GM23338 (cell line): ENCODE measurements around the gene ASZ1. TPM values are rescaled to one million over a fixed set of nuclear protein-coding genes. Genes with fewer than 3 reads are reported as not detected.

Source experiments
- ATAC-seq: fragments of 200-7000 bp; cut with Tn5 transposase; 3 replicates; pipeline ENCODE4 v1.9.1; 2020
- DNase-seq: peaks from one replicate; pipeline ENCODE4 v3.0.0-alpha.2; 2015; ENCODE audit warnings: low spot score
- H2AFZ ChIP-seq: fragments of 200-600 bp; sonication (generic); 2 replicates; pipeline ENCODE4 v1.8.0; 2016; ENCODE audit warnings: antibody characterized with exemption, mild to moderate bottlenecking, moderate library complexity
- H3F3A ChIP-seq: fragments of 200-600 bp; sonication (generic); replicated peaks from 2 replicates; pipeline ENCODE4 v1.8.0; 2017; ENCODE audit warnings: antibody characterized with exemption, mixed run types, low read depth
- H3K27ac ChIP-seq: fragments of 200-600 bp; sonication (generic); 2 replicates; pipeline ENCODE4 v1.6.1; 2016; ENCODE audit warnings: low read depth
- H3K27me3 ChIP-seq: fragments of 200-600 bp; sonication (generic); 2 replicates; pipeline ENCODE4 v1.8.0; 2016; ENCODE audit warnings: mild to moderate bottlenecking, mixed run types, moderate library complexity; ENCODE audit not compliant: insufficient read depth
- H3K36me3 ChIP-seq: fragments of 200-600 bp; sonication (generic); 2 replicates; pipeline ENCODE4 v1.8.0; 2016; ENCODE audit warnings: mild to moderate bottlenecking; ENCODE audit not compliant: insufficient read depth
- H3K4me1 ChIP-seq: fragments of 200-600 bp; sonication (generic); 2 replicates; pipeline ENCODE4 v1.8.0; 2016; ENCODE audit warnings: mild to moderate bottlenecking, moderate library complexity; ENCODE audit not compliant: insufficient read depth
- H3K4me2 ChIP-seq: fragments of 200-600 bp; sonication (generic); 2 replicates; pipeline ENCODE4 v1.7.1; 2017; ENCODE audit warnings: mixed run types
- H3K4me3 ChIP-seq: fragments of 200-600 bp; sonication (generic); 2 replicates; pipeline ENCODE4 v1.6.1; 2016; ENCODE audit warnings: mixed run types
- H3K79me2 ChIP-seq: fragments of 200-600 bp; sonication (generic); replicated peaks from 2 replicates; pipeline ENCODE4 v1.8.0; 2017; ENCODE audit warnings: mild to moderate bottlenecking; ENCODE audit not compliant: insufficient read depth
- H3K9me2 ChIP-seq: fragments of 200-600 bp; sonication (generic); 2 replicates; pipeline ENCODE4 v1.8.0; 2017; ENCODE audit not compliant: insufficient read depth
- H4K20me1 ChIP-seq: fragments of 200-600 bp; sonication (generic); replicated peaks from 2 replicates; pipeline ENCODE4 v1.8.0; 2017; ENCODE audit warnings: mild to moderate bottlenecking; ENCODE audit not compliant: insufficient read depth
- H3K27ac Mint-ChIP-seq: 2 replicates; pipeline ENCODE4 v1.8.0; 2020; ENCODE audit warnings: inconsistent platforms, mild to moderate bottlenecking, moderate library complexity, mixed read lengths
- H3K27me3 Mint-ChIP-seq: 3 replicates; pipeline ENCODE4 v1.8.0; 2022; ENCODE audit warnings: low read depth, mild to moderate bottlenecking, moderate library complexity, mixed read lengths, inconsistent platforms; ENCODE audit not compliant: insufficient read depth, poor library complexity
- H3K36me3 Mint-ChIP-seq: 3 replicates; pipeline ENCODE4 v1.8.0; 2021; ENCODE audit warnings: low read depth, mild to moderate bottlenecking, inconsistent platforms, moderate library complexity, mixed read lengths
- H3K4me1 Mint-ChIP-seq: 3 replicates; pipeline ENCODE4 v1.8.0; 2020; ENCODE audit warnings: mild to moderate bottlenecking, inconsistent platforms, mixed read lengths
- H3K4me3 Mint-ChIP-seq: 3 replicates; pipeline ENCODE4 v1.8.0; 2021; ENCODE audit warnings: moderate library complexity, mild to moderate bottlenecking, inconsistent platforms, mixed read lengths
- H3K9me3 Mint-ChIP-seq: 3 replicates; pipeline ENCODE4 v1.8.0; 2020; ENCODE audit warnings: moderate library complexity, mild to moderate bottlenecking, inconsistent platforms, mixed read lengths
- CREB1 ChIP-seq: fragments of 250-450 bp; sonication (Bioruptor Pico); IDR thresholded peaks from 2 replicates; pipeline ENCODE4 v1.5.0; 2020; ENCODE audit warnings: low read depth, mild to moderate bottlenecking, moderate library complexity
- CTCF ChIP-seq, 2 experiments: fragments of 200-600 bp in 1 of 2; sonication (generic) in 1 of 2; conservative IDR thresholded peaks; 2 replicates each; pipeline versions ENCODE4 v1.5.1 to v1.6.1; 2016 to 2017; ENCODE audit warnings: antibody characterized with exemption in 2 of 2, low read depth in 2 of 2, mild to moderate bottlenecking in 2 of 2, moderate library complexity in 1 of 2
- EZH2 ChIP-seq: fragments of 200-600 bp; sonication (generic); IDR thresholded peaks from one replicate; pipeline ENCODE4 v1.8.0; 2017; ENCODE audit warnings: antibody characterized with exemption, mild to moderate bottlenecking, low read depth; ENCODE audit not compliant: unreplicated experiment
- EZH2phosphoT487 ChIP-seq: fragments of 200-600 bp; sonication (generic); IDR thresholded peaks from one replicate; pipeline ENCODE4 v1.8.1; 2018; ENCODE audit warnings: antibody characterized with exemption; ENCODE audit not compliant: unreplicated experiment
- NANOG ChIP-seq: IDR thresholded peaks from 2 replicates; pipeline ENCODE4 v1.6.1; 2016; ENCODE audit warnings: antibody characterized with exemption, borderline replicate concordance
- POLR2AphosphoS5 ChIP-seq: IDR thresholded peaks from 2 replicates; pipeline ENCODE4 v1.6.1; 2016; ENCODE audit warnings: antibody characterized with exemption, low read depth
- REST ChIP-seq: IDR thresholded peaks from one replicate; pipeline ENCODE4 v1.6.1; 2018; ENCODE audit warnings: antibody characterized with exemption; ENCODE audit not compliant: unreplicated experiment
- ZNF114 ChIP-seq: fragments of 250-450 bp; sonication (Bioruptor Pico); IDR thresholded peaks from 2 replicates; pipeline ENCODE4 v1.5.0; 2020; ENCODE audit warnings: mild to moderate bottlenecking, moderate library complexity
- ZNF331 ChIP-seq: fragments of 250-450 bp; sonication (Bioruptor Pico); IDR thresholded peaks from 2 replicates; pipeline ENCODE4 v1.5.0; 2020; ENCODE audit warnings: low read depth, mild to moderate bottlenecking, moderate library complexity
- ZNF462 ChIP-seq: fragments of 250-450 bp; sonication (Bioruptor Pico); IDR thresholded peaks from 2 replicates; pipeline ENCODE4 v1.5.0; 2020; ENCODE audit warnings: mild to moderate bottlenecking, moderate library complexity
- polyA plus RNA-seq: library from polyadenylated mRNA; unstranded; fragments of >200 nt; fragmentation: Nextera tagmentation; extraction: Ambion mirVana; gene quantifications from 2 replicates; pipeline ENCODE4 v1.2.1, GENCODE V29; 2016
- total RNA-seq: library from RNA; depleted of rRNA; stranded (reverse); fragments of >200 nt; shearing (Covaris generic); gene quantifications from 2 replicates; pipeline ENCODE4 v1.2.3, GENCODE V29; 2014

ASZ1 gene
- total and polyA plus RNA-seq, 2 experiments from 2014 or later, result not detected

- Histone ChIP-seq H2AFZ (no peak overlapping the region), H3K4me1 (no peaks in the 10 kb centered on the region), H3K4me2 (no peak overlapping the region), H3K36me3 (no peaks in the 10 kb centered on the region), H3K27ac (no peak overlapping the region), H4K20me1 (no peaks in the 10 kb centered on the region), H3F3A (no peaks in the 10 kb centered on the region), H3K27me3 (no peaks in the 10 kb centered on the region), H3K4me3 (no peak overlapping the region), H3K9me2 (no peaks in the 10 kb centered on the region), H3K79me2 (no peaks in the 10 kb centered on the region)
- no peak overlapping the region for H3K27ac Mint-ChIP-seq
- no peak overlapping the region for H3K4me3 Mint-ChIP-seq
- no peak for ATAC-seq
- H3K27me3 Mint-ChIP-seq, result no peaks in the 10 kb centered on the region
- TF ChIP-seq CTCF (conservative IDR thresholded peaks at IDR 0.05; ENCODE audit: low read depth in 2 of 2) (peak; percentile 30; a peak in 3 of 4 replicates), EZH2 (no peak)
- no peak for DNase-seq
- H3K36me3 Mint-ChIP-seq, result no peaks in the 10 kb centered on the region
- H3K4me1 Mint-ChIP-seq, result peaks cover 5% of the 10 kb centered on the region; the same call in 2 of the 3 replicates
- H3K9me3 Mint-ChIP-seq, result no peaks in the 10 kb centered on the region
Observed at GRCh38 chr7:117375380-117375779, 51.9 kb downstream of the ASZ1 start.

- DNase-seq (no peak), ATAC-seq (no peak)
- Mint-ChIP-seq H3K4me3 (no peak overlapping the region), H3K27ac (no peak overlapping the region), H3K36me3 (no peaks in the 10 kb centered on the region), H3K9me3 (no peaks in the 10 kb centered on the region), H3K27me3 (no peaks in the 10 kb centered on the region), H3K4me1 (peaks cover 5% of the 10 kb centered on the region; the same call in 2 of the 3 replicates)
- Histone ChIP-seq H3K36me3 (no peaks in the 10 kb centered on the region), H3F3A (no peaks in the 10 kb centered on the region), H3K27ac (no peak overlapping the region), H3K27me3 (no peaks in the 10 kb centered on the region), H3K4me2 (no peak overlapping the region), H3K79me2 (no peaks in the 10 kb centered on the region), H3K4me3 (no peak overlapping the region), H2AFZ (no peak overlapping the region), H3K9me2 (no peaks in the 10 kb centered on the region), H4K20me1 (no peaks in the 10 kb centered on the region), H3K4me1 (no peaks in the 10 kb centered on the region)
- TF ChIP-seq POLR2AphosphoS5 (no peak), CREB1 (CRISPR knock-in tag) (no peak), EZH2phosphoT487 (no peak), ZNF462 (CRISPR knock-in tag) (no peak), REST (no peak), ZNF114 (CRISPR knock-in tag) (no peak), ZNF331 (no peak), NANOG (no peak)
Observed at GRCh38 chr7:117372073-117372472, 55.2 kb downstream of the ASZ1 start.
